Stimulated activated CD8-positive, alpha-beta memory T cell treated with anti-CD3 and anti-CD28 coated beads, Interleukin-12 subunit alpha, Interleukin-12 subunit beta, amount 100 ng/mL, for 24 hours (primary cell): Measurements from ENCODE around the gene SRF.
"Not testable (repeated sequence)": the region's sequence is repeated elsewhere in the genome, so short reads cannot be mapped to it uniquely, and the experiment has no call there.

Experiments
- DNase-seq: peaks from one replicate; pipeline ENCODE4 v3.0.0-alpha.2; 2020; ENCODE audit errors: extremely low read depth

SRF gene

DNA sequence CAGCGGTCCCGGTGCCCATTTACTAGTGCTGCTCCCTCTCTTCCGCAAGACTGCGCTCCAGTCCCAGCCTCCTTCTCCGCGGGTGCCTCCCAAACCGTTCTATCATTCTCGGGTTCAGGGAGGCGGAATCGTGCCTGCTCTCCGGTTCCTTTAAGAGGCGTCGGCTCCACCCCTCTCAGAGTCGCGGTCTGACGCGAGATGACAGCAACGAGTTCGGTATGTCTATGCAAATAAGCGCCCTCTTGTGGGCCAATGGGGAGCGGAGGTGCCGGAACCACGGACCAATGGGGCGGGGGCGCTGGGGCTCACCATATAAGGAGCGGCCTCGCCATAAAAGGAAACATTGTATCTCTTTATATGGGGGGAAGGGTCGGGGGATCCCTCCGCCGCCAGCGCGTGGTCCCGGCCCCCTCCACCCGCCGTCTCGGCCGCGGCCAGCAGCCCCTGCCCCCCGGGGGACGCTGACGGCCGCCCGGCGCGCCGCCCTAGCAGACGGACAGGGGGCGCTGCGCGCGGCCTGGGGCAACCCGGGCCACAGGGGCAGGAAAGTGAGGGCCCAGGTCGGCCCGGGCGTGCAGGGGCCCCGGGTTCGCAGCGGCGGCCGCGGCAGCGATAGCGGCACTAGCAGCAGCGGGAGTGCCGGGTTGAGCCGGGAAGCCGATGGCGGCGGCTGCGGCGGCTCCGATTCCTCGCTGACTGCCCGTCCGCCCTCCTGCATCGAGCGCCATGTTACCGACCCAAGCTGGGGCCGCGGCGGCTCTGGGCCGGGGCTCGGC lies at the start of gene SRF:
SRF (plus strand) TSS at position 339 of the 776 bp plus-strand sequence; CDS start at position 727, 388 bp downstream.
- DNase-seq, result peak; percentile 99

DNA sequence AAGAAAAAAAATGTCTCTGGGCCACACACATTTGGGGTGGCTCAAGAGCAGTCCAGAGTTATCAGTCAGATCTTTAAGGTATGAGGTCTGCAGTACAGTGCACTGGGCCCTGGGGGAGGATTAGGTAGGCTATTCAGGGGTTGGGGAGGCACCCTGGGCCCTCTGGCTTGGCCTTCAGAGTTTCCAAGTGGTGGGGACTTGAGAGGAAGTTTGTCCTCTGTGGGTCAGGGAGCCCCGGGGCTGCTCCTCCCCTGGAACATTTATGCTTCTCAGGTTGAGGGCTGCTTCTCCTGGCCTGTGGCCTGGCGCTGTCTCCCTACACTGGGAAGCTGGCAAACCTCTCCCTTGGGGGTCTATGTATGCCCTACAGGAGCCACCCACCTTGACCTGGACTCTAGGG lies 48.9 kb upstream of the SRF start:
- no peak for DNase-seq

DNA sequence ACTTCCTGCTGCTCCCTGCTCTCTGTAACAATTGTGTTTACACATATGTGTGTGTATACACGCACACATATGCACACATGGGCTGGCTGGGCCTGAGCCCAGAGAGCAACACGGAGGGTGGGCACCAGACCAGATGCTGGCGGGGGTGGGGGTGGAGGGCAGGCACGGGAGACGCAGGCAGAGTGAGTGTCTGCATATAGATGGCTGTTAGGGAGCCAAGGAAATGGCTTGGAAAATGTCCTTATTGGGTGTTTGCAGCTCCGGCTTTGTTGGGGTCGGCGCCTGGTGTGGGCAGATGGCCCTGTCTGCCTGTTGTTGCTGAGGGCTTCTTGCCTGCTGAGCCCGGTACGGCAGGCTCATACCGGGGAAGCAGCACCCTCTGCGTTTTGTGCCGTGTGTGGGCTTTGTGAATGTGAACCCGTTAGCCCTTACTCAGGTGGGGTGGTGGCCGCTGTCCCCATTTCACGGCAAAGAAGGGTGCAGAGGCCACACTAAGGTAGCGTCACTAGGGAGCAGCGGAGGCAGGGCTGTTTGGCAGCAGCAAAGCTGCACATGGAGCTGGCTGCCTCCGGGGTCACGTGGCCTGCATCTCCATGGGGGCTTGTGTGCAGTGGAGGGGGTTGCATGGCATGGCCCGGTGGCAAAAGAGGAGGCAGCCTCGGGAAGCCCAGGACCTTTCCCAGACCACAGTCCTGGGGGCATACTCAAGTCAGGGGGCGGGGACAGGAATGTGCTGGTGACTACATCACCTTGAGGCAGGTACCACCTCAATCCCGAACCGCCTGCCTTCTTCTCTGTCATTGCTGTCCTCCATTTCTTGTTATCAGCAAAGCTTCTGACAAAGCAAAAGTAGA lies 47.4 kb upstream of the SRF start:
- DNase-seq, result no peak

- DNase-seq, result no peak
Measured at GRCh38 chr6:43124481-43124880, 46.6 kb upstream of the SRF start.

GRCh38 chr6:43125119-43125518 lies 46.0 kb upstream of the SRF start:
- no peak for DNase-seq

- no peak for DNase-seq
Measured at GRCh38 chr6:43125555-43125954, 45.5 kb upstream of the SRF start.

DNA sequence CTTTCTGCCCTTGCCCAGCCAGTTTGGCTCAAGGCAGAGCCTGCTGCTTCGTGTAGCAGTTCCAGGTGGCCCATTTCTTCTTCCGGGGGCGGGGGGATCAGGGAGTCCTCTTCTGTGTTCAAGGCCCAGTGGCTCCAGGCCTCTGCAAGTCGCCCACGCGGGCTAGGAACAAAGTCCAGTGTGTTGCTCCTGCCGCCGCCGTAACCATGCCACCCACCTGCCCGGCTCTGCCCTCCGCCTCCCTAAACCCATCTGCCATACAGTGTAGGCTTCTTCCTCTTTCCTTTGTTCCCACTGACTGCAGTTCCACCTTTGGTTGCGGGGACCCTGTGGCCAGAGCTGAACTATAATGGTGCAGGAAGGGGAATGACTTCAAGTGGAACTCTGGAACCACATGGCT lies 43.9 kb upstream of the SRF start:
- DNase-seq, result no peak

DNA sequence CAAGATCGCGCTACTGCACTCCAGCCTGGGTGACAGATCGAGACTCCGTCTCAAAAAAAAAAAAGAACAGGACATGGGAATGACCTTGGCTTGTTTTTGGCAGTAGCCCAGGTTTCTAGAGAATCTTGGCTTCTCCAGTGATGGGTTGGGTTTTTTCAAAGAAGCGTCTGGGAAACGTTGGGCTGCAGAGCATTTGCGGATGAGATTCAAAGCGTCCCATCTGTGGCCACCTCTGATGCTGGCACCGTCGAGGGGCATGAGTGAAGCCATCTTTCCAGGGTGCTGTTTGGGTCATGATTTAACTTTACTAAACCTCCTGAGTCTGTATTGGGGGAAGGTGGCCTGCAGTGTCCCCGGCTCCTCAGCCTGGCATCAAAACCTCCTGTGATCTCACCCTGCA lies 43.2 kb upstream of the SRF start:
- no peak for DNase-seq

GRCh38 chr6:43128926-43129325 lies 42.1 kb upstream of the SRF start:
- DNase-seq, result no peak

DNA sequence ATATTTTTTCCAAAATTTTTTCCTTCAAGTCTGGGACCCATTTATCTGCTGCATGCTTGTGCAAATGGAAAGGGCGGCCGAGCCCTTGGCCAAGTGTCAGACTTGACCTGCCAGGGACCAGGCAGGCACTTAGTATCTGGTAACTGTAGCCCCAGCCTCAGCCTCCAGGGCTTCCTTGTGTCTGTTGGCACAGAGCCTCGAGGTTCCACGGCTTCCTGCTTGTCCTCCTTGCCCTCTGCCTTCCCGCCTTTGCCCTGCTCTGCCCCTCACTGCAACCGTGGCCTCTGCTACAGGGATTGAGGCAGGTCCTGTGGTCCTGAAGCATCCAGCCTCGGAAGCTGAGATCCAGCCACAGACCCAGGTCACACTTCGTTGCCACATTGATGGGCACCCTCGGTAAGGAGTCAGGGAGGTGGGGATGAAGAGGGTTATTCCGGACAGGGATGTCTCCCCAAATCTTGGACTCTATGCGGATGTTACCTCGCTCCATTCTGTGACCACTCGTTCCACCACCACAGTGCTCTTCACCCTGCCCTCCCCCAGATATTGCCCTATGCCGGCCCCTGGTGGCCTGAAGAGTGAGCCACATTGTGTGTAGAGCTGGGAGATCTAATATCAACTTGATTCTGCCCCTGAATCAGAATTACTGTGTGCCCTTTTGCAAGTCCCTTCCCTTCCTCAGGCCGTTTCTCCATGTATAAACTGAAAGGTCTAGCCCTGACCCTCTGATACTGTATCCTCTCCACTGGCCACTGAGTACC lies 41.5 kb upstream of the SRF start:
- DNase-seq, result no peak

- DNase-seq, result no peak
Measured at GRCh38 chr6:43130429-43130828, 40.6 kb upstream of the SRF start.

DNA sequence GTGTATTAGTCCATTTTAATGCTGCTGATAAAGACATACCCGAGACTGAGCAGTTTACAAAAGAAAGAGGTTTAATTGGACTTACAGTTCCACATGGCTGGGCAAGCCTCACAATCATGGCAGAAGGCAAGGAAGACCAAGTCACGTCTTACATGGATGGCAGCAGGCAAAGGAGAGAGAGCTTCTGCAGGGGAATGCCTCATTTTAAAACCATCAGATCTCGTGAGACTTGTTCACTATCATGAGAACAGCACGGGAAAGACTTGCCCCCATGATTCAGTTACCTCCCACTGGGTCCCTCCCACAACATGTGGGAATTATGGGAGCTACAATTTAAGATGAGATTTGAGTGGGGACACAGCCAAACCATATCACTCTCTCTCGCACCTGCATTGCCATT lies 39.7 kb upstream of the SRF start:
- DNase-seq, result not testable (repeated sequence)

DNA sequence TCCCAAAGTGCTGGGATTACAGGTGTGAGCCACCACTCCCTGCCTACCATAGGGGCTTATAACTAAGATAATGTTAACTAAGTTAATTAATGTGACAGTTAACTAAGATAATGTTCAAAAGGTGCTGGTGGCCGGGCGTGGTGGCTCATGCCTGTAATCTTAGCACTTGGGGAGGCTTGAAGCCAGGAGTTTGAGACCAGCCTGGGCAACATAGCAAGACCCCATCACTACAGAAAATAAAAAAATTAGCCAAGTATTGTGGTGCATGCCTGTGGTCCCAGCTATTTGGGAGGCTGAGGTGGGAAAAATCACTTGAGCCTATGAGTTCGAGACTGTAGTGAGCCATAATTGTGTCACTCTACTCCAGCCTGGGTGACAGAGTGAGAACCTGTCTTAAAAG lies 32.8 kb upstream of the SRF start:
- DNase-seq, result no peak

GRCh38 chr6:43139973-43140372 lies 31.1 kb upstream of the SRF start:
- not testable (repeated sequence) for DNase-seq

DNA sequence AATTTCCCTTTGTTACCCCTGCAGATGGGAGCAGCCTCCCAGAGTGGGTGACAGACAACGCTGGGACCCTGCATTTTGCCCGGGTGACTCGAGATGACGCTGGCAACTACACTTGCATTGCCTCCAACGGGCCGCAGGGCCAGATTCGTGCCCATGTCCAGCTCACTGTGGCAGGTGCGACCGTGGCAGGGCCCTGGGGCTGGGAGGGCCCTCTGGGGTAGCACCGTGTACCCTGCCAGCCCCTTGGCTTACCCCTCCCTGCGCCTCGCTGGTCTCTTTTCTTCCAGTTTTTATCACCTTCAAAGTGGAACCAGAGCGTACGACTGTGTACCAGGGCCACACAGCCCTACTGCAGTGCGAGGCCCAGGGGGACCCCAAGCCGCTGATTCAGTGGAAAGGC lies 29.4 kb upstream of the SRF start:
- DNase-seq, result no peak

DNA sequence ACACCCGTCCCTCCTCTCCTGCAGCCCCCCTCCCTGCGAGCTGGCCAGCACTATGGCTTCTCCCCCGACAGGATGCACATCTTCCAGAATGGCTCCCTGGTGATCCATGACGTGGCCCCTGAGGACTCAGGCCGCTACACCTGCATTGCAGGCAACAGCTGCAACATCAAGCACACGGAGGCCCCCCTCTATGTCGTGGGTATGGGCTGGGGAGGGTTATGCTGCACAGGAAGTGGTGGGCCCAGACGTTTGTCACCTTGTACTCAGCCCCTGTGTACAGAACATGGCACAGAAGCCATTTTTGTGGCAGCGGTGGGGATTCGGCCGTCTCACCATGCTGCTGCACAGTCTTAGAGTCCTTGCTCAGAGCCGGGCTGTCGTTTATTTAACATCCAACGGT lies 29.0 kb upstream of the SRF start:
- DNase-seq, result no peak

GRCh38 chr6:43143235-43144128 lies 27.6 kb upstream of the SRF start:
- peak; percentile 47 for DNase-seq

DNA sequence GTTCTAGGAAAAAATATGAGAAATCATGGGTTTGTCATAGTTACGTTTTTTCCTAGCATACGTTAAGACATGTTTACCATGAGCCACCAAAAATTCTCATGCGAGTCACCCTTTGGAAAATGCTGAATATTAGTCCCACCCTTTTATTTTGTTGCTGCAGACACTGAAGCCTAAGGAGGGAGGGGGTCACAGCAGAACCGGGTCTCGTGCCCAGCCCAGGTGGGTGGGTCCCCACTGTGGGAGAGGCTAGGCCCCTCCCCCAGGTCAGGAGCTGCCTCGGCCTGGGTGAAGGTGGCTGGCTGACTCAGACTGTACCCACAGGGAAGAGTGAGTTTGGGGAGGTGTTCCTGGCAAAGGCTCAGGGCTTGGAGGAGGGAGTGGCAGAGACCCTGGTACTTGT lies 26.2 kb upstream of the SRF start:
- no peak for DNase-seq

GRCh38 chr6:43146261-43146660 lies 24.8 kb upstream of the SRF start:
- no peak for DNase-seq

- DNase-seq, result no peak
Measured at GRCh38 chr6:43146709-43147688, 24.1 kb upstream of the SRF start.
